Astrocyte (in vitro differentiated cells and primary cell): ENCODE data around the gene TROAP. TPM values are rescaled to one million over a fixed set of nuclear protein-coding genes. Genes with fewer than 3 reads are reported as not detected.

Experiments used
- DNase-seq: peaks from one replicate; pipeline ENCODE4 v3.0.0-alpha.2; 2010; ENCODE audit warnings: low read depth
- FAIRE-seq: peaks from 2 replicates; lab custom pipeline; 2011; peaks lifted over from hg19 to GRCh38; lab: Jason Lieb, UNC
- H2AFZ ChIP-seq: 2 replicates; pipeline ENCODE4 v1.6.0; 2012; ENCODE audit warnings: low read depth, low read length, inconsistent platforms
- H3K27ac ChIP-seq: 2 replicates; pipeline ENCODE4 v1.5.1; 2011; ENCODE audit warnings: low read depth, low read length, inconsistent platforms
- H3K27me3 ChIP-seq: 2 replicates; pipeline ENCODE4 v1.6.0; 2011; ENCODE audit warnings: low read length, inconsistent platforms; ENCODE audit not compliant: insufficient read depth
- H3K36me3 ChIP-seq: 2 replicates; pipeline ENCODE4 v1.5.1; 2011; ENCODE audit warnings: low read length, inconsistent platforms; ENCODE audit not compliant: insufficient read depth
- H3K4me1 ChIP-seq: 2 replicates; pipeline ENCODE4 v1.5.1; 2011; ENCODE audit warnings: low read length, inconsistent platforms; ENCODE audit not compliant: insufficient read depth
- H3K4me2 ChIP-seq: 2 replicates; pipeline ENCODE4 v1.6.0; 2012; ENCODE audit warnings: low read length, inconsistent platforms
- H3K4me3 ChIP-seq: 2 replicates; pipeline ENCODE4 v1.5.1; 2011; ENCODE audit warnings: low read depth, mild to moderate bottlenecking, low read length, inconsistent platforms; ENCODE audit not compliant: insufficient read depth
- H3K79me2 ChIP-seq: 2 replicates; pipeline ENCODE4 v1.6.0; 2012; ENCODE audit warnings: mild to moderate bottlenecking, low read length, inconsistent platforms; ENCODE audit not compliant: insufficient read depth
- H3K9ac ChIP-seq: 2 replicates; pipeline ENCODE4 v1.6.0; 2012; ENCODE audit warnings: mild to moderate bottlenecking, low read length, inconsistent platforms
- H3K9me3 ChIP-seq: 2 replicates; pipeline ENCODE4 v1.5.1; 2012; ENCODE audit warnings: low read depth, mild to moderate bottlenecking, low read length, inconsistent platforms; ENCODE audit not compliant: insufficient read depth
- H4K20me1 ChIP-seq: 2 replicates; pipeline ENCODE4 v1.6.0; 2012; ENCODE audit warnings: low read length, inconsistent platforms; ENCODE audit not compliant: insufficient read depth
- H3K27ac Mint-ChIP-seq: one replicate; pipeline ENCODE4 v1.8.0; 2021; ENCODE audit warnings: mild to moderate bottlenecking, mixed read lengths; ENCODE audit not compliant: unreplicated experiment
- H3K27me3 Mint-ChIP-seq: one replicate; pipeline ENCODE4 v1.8.0; 2021; ENCODE audit warnings: low read depth, mixed read lengths; ENCODE audit not compliant: unreplicated experiment
- H3K36me3 Mint-ChIP-seq: one replicate; pipeline ENCODE4 v1.8.0; 2021; ENCODE audit warnings: low read depth, mixed read lengths; ENCODE audit not compliant: unreplicated experiment
- H3K4me1 Mint-ChIP-seq: one replicate; pipeline ENCODE4 v1.8.0; 2021; ENCODE audit warnings: low read depth, mixed read lengths; ENCODE audit not compliant: unreplicated experiment
- H3K4me3 Mint-ChIP-seq: one replicate; pipeline ENCODE4 v1.8.0; 2021; ENCODE audit warnings: mild to moderate bottlenecking, moderate library complexity, mixed read lengths; ENCODE audit not compliant: unreplicated experiment
- H3K9me3 Mint-ChIP-seq: one replicate; pipeline ENCODE4 v1.8.0; 2021; ENCODE audit warnings: mild to moderate bottlenecking, mixed read lengths; ENCODE audit not compliant: unreplicated experiment
- EZH2 ChIP-seq: IDR thresholded peaks from 2 replicates; pipeline ENCODE4 v1.6.1; 2012; ENCODE audit warnings: mild to moderate bottlenecking, low read length, inconsistent platforms; ENCODE audit not compliant: insufficient read depth
- total RNA-seq: library from RNA; stranded (reverse); gene quantifications from 2 replicates; pipeline ENCODE4 v1.2.1, GENCODE V29; 2021
- TF ChIP-seq, protein P1 (sequence below): IDR thresholded peaks from 2 replicates; pipeline ENCODE4 v1.5.1; 2011; ENCODE audit warnings: low read depth, mild to moderate bottlenecking, inconsistent platforms, low read length, moderate library complexity; ENCODE audit not compliant: insufficient read depth

TROAP gene
- total RNA-seq, 1 donor from 2014 or later = 2.7 TPM

DNA sequence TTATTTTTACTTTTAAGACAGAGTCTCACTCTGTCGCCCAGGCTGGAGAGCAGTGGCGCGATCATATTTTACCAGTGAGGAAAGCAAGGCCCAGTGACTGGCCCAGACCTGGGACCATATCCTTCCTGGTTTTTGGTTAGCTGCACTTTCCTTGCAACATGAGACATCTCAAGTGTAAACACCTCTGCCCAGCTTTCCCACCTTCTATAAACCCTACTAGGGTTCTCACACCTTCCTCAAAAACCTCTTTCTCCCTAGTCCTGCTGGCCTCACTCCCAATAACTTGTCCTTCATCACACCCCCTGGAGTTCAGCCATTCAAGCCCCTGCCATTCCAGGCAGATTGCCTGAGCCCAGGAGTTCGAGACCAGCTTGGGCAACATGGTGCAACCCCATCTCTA is 38.4 kb upstream of the TROAP start:
- FAIRE-seq = no peak
- H2AFZ ChIP-seq = no peak overlapping the region
- no peak overlapping the region for H3K27ac Mint-ChIP-seq

DNA sequence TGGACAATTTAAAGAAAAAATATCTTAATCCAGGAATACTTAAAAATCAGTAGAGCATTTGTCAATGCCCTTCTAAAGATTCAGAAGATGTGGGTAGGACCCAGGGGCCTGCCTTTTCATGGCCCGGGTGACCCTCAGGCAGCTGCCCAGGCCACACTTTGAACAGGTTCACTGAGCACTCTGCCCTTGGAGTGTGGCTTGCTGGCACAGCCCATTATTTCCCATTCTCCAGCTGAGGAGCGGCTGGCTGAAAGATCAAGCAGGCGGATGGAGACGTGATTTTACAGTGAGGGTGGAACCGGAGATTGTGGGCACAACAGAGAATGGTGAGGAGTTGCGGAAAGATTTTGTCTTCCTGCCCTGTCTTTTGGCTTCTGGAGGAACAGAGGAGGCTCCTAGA is 35.2 kb upstream of the TROAP start:
- H3K27ac Mint-ChIP-seq = no peak overlapping the region
- no peak overlapping the region for H3K27ac ChIP-seq
- H4K20me1 ChIP-seq = no peaks in the 10 kb centered on the region
- H3K36me3 Mint-ChIP-seq = no peaks in the 10 kb centered on the region
- no peaks in the 10 kb centered on the region for H3K79me2 ChIP-seq
- H3K36me3 ChIP-seq = no peaks in the 10 kb centered on the region
- peaks cover 9% of the 10 kb centered on the region for H3K27me3 ChIP-seq
- FAIRE-seq (no peak), DNase-seq (no peak)
- no peaks in the 10 kb centered on the region for H3K4me1 Mint-ChIP-seq
- no peaks in the 10 kb centered on the region for H3K9me3 Mint-ChIP-seq
- no peak overlapping the region for H3K4me3 Mint-ChIP-seq
- H3K9me3 ChIP-seq = no peaks in the 10 kb centered on the region
- no peaks in the 10 kb centered on the region for H3K4me1 ChIP-seq
- H2AFZ ChIP-seq = no peak overlapping the region
- H3K9ac ChIP-seq = no peak overlapping the region
- H3K4me3 ChIP-seq = no peak overlapping the region
- no peak overlapping the region for H3K4me2 ChIP-seq
- no peak for TF ChIP-seq EZH2
- TF ChIP-seq, protein P1, sequence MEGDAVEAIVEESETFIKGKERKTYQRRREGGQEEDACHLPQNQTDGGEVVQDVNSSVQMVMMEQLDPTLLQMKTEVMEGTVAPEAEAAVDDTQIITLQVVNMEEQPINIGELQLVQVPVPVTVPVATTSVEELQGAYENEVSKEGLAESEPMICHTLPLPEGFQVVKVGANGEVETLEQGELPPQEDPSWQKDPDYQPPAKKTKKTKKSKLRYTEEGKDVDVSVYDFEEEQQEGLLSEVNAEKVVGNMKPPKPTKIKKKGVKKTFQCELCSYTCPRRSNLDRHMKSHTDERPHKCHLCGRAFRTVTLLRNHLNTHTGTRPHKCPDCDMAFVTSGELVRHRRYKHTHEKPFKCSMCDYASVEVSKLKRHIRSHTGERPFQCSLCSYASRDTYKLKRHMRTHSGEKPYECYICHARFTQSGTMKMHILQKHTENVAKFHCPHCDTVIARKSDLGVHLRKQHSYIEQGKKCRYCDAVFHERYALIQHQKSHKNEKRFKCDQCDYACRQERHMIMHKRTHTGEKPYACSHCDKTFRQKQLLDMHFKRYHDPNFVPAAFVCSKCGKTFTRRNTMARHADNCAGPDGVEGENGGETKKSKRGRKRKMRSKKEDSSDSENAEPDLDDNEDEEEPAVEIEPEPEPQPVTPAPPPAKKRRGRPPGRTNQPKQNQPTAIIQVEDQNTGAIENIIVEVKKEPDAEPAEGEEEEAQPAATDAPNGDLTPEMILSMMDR = no peak
- peaks cover 27% of the 10 kb centered on the region for H3K27me3 Mint-ChIP-seq

More for the DNA sequence above, 38.4 kb upstream of the TROAP start:
- no peak for TF ChIP-seq EZH2
- TF ChIP-seq, protein P1 = no peak
- Histone ChIP-seq H3K9me3 (no peaks in the 10 kb centered on the region), H4K20me1 (no peaks in the 10 kb centered on the region), H3K4me2 (no peak overlapping the region), H3K27me3 (peaks cover 7% of the 10 kb centered on the region), H3K36me3 (no peaks in the 10 kb centered on the region), H3K27ac (no peak overlapping the region), H3K9ac (no peak overlapping the region), H3K4me1 (no peaks in the 10 kb centered on the region), H3K4me3 (no peak overlapping the region), H3K79me2 (no peaks in the 10 kb centered on the region)
- no peaks in the 10 kb centered on the region for H3K9me3 Mint-ChIP-seq
- DNase-seq = no peak
- H3K36me3 Mint-ChIP-seq = no peaks in the 10 kb centered on the region
- H3K4me1 Mint-ChIP-seq = peaks cover 9% of the 10 kb centered on the region
- no peak overlapping the region for H3K4me3 Mint-ChIP-seq
- peaks cover 14% of the 10 kb centered on the region for H3K27me3 Mint-ChIP-seq

DNA sequence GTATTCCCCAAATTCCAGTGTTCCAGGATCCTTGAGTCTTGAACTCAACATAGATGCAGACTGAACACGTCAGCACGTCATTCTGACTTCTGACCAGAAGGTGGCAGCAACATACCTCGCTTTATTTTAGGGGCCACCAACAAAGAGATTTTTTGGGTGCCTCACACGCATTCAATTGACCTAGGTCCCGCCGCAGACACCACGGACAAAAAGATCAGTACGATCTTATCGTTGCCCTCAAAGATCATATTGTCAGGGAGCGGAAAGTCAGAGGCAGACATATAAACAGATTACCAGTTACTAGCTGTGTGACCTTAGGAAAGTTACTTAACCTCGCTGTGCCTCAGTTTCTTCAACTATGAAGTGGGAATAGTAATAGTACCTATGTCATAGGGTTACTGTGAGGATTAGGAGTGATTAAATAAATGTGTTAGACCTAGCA is 34.6 kb upstream of the TROAP start:
- Mint-ChIP-seq H3K4me3 (no peak overlapping the region), H3K27ac (no peak overlapping the region), H3K36me3 (no peaks in the 10 kb centered on the region), H3K27me3 (peaks cover 30% of the 10 kb centered on the region), H3K9me3 (no peaks in the 10 kb centered on the region), H3K4me1 (no peaks in the 10 kb centered on the region)
- H3K4me3 ChIP-seq = no peak overlapping the region
- H3K4me2 ChIP-seq = no peak overlapping the region
- H2AFZ ChIP-seq = peak overlapping the region; percentile 25
- TF ChIP-seq, protein P1 = peak; percentile 92
- no peak for TF ChIP-seq EZH2
- H3K36me3 ChIP-seq = no peaks in the 10 kb centered on the region
- H3K9me3 ChIP-seq = no peaks in the 10 kb centered on the region
- no peaks in the 10 kb centered on the region for H3K4me1 ChIP-seq
- H3K79me2 ChIP-seq = no peaks in the 10 kb centered on the region
- H3K9ac ChIP-seq = no peak overlapping the region
- no peak overlapping the region for H3K27ac ChIP-seq
- FAIRE-seq (peak; percentile 71), DNase-seq (no peak)
- H4K20me1 ChIP-seq = no peaks in the 10 kb centered on the region
- H3K27me3 ChIP-seq = peaks cover 9% of the 10 kb centered on the region
